Measurements from ENCODE around the gene NFKBIB. TPM values are rescaled to one million over a fixed set of nuclear protein-coding genes. Genes with fewer than 3 reads are reported as not detected.

NFKBIB gene
- total and polyA plus RNA-seq, 2 of the 13 experiments (the other 11 are each of a cell fraction or from before 2014, with no cell fraction given), result 8.6 to 14.9 TPM

DNA sequence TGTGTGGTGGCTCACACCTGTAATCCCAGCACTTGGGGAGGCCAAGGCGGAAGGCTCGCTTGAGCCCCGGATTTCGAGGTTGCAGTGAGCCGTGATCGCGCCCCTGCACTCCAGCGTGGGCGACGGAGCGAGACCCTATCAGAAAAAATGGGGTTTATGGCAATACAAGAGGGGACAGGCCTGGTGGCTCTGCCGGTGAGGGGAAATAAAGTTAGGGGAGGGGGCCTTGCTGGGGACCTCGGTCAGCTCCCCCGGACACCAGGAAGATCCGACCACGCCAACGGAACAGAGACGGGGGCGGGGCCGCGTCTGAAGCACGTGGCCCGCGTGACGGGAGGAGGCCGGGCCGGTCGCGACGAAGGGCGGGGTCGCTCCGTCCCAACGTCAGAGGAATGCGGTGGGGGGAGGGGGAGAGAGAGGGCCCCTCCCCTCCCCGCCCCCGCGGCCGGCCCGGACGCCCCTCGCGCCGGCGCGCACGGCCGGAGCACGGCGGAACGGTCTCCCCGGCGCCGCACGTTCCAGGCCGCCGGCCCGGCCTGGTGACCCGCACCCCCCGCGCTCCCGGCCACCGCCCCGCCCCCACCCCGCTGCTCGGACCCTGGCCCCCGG is 48.0 kb upstream of the NFKBIB start (continued):
- TF ChIP-seq, protein P1, sequence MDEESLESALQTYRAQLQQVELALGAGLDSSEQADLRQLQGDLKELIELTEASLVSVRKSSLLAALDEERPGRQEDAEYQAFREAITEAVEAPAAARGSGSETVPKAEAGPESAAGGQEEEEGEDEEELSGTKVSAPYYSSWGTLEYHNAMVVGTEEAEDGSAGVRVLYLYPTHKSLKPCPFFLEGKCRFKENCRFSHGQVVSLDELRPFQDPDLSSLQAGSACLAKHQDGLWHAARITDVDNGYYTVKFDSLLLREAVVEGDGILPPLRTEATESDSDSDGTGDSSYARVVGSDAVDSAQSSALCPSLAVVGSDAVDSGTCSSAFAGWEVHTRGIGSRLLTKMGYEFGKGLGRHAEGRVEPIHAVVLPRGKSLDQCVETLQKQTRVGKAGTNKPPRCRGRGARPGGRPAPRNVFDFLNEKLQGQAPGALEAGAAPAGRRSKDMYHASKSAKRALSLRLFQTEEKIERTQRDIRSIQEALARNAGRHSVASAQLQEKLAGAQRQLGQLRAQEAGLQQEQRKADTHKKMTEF (CRISPR knock-in tag; IDR thresholded peaks at IDR 0.05), result peak; percentile 68
- TF ChIP-seq BCLAF1 (IDR thresholded peaks at IDR 0.05), result no peak
- no peak; the same call in 1 of the 2 replicates for TF ChIP-seq NRL (CRISPR knock-in tag; IDR thresholded peaks at IDR 0.05; ENCODE audit: borderline replicate concordance)
- TF ChIP-seq ZNF44 (CRISPR knock-in tag; IDR thresholded peaks at IDR 0.05), result no peak
- 0 out of 2 replicates have a peak, but pooled peaks have one; percentile 51 for TF ChIP-seq ZNF580 (CRISPR knock-in tag; IDR thresholded peaks at IDR 0.05; ENCODE audit: borderline replicate concordance, low read depth)
- TF ChIP-seq TAF1 (CRISPR knock-in tag; IDR thresholded peaks at IDR 0.05), result peak; percentile 70
- TF ChIP-seq ZNF660 (CRISPR knock-in tag; IDR thresholded peaks at IDR 0.05; ENCODE audit: borderline replicate concordance, low read depth), result no peak
- peak; percentile 22; the same call in 1 of the 2 replicates for TF ChIP-seq ZC3H13 (CRISPR knock-in tag; IDR thresholded peaks at IDR 0.05)
- TF ChIP-seq, protein P2, sequence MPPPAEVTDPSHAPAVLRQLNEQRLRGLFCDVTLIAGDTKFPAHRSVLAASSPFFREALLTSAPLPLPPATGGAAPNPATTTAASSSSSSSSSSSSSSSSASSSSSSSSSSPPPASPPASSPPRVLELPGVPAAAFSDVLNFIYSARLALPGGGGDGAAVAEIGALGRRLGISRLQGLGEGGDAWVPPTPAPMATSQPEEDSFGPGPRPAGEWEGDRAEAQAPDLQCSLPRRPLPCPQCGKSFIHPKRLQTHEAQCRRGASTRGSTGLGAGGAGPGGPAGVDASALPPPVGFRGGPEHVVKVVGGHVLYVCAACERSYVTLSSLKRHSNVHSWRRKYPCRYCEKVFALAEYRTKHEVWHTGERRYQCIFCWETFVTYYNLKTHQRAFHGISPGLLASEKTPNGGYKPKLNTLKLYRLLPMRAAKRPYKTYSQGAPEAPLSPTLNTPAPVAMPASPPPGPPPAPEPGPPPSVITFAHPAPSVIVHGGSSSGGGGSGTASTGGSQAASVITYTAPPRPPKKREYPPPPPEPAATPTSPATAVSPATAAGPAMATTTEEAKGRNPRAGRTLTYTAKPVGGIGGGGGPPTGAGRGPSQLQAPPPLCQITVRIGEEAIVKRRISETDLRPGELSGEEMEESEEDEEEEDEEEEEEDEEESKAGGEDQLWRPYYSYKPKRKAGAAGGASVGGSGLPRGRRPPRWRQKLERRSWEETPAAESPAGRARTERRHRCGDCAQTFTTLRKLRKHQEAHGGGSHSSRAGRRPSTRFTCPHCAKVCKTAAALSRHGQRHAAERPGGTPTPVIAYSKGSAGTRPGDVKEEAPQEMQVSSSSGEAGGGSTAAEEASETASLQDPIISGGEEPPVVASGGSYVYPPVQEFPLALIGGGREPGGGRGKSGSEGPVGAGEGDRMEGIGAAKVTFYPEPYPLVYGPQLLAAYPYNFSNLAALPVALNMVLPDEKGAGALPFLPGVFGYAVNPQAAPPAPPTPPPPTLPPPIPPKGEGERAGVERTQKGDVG (CRISPR knock-in tag; IDR thresholded peaks at IDR 0.05; ENCODE audit: borderline replicate concordance), result no peak
- TF ChIP-seq MAF1 (CRISPR knock-in tag; IDR thresholded peaks at IDR 0.05; ENCODE audit: borderline replicate concordance), result no peak
- no peak for TF ChIP-seq ZMYM4 (CRISPR knock-in tag; IDR thresholded peaks at IDR 0.05)
- TF ChIP-seq ZMYM3 (CRISPR knock-in tag; IDR thresholded peaks at IDR 0.05), result peak; percentile 48
- no peak for TF ChIP-seq ZSCAN9 (CRISPR knock-in tag; IDR thresholded peaks at IDR 0.05; ENCODE audit: borderline replicate concordance)
- no peak for TF ChIP-seq IKZF4 (CRISPR knock-in tag; IDR thresholded peaks at IDR 0.05; ENCODE audit: borderline replicate concordance, low read depth, not compliant biosample characterization)
- no peak for TF ChIP-seq SIX4 (CRISPR knock-in tag; IDR thresholded peaks at IDR 0.05)
- no peak for TF ChIP-seq ATRX (CRISPR knock-in tag; IDR thresholded peaks at IDR 0.05; ENCODE audit: borderline replicate concordance)
- TF ChIP-seq KDM5B (CRISPR knock-in tag; IDR thresholded peaks at IDR 0.05; ENCODE audit: borderline replicate concordance), result 0 out of 2 replicates have a peak, but pooled peaks have one; percentile 22
- TF ChIP-seq STAT6 (CRISPR knock-in tag; IDR thresholded peaks at IDR 0.05; ENCODE audit: borderline replicate concordance), result no peak
